Ishikawa (cell line): ENCODE results near the gene CCDC183.

ENCODE experiments used
- CEBPB ChIP-seq: IDR thresholded peaks from 2 replicates; pipeline ENCODE4 v1.6.1; 2012
- CREB1 ChIP-seq: IDR thresholded peaks from 2 replicates; pipeline ENCODE4 v1.6.1; 2012; ENCODE audit warnings: low read depth
- FOXM1 ChIP-seq: IDR thresholded peaks from 2 replicates; pipeline ENCODE4 v1.6.1; 2012; ENCODE audit warnings: low read depth, borderline replicate concordance
- TAF1 ChIP-seq: IDR thresholded peaks from 2 replicates; pipeline ENCODE4 v1.6.1; 2012; ENCODE audit warnings: low read depth, mild to moderate bottlenecking
- USF1 ChIP-seq: IDR thresholded peaks from 2 replicates; pipeline ENCODE4 v1.6.1; 2012
- YY1 ChIP-seq: IDR thresholded peaks from 2 replicates; pipeline ENCODE4 v1.6.1; 2012; ENCODE audit warnings: low read depth

GRCh38 chr9:136808075-136808805 lies 12.1 kb downstream of the CCDC183 start:
- TF ChIP-seq YY1 (no peak), TAF1 (peak; percentile 63), USF1 (no peak), FOXM1 (no peak), CEBPB (no peak), CREB1 (no peak)
